HG03378 (cell line): ENCODE data around the gene MB.
"Not testable (repeated sequence)": the region's sequence is repeated elsewhere in the genome, so short reads cannot be mapped to it uniquely, and the experiment has no call there.

ENCODE experiments used
- ATAC-seq: cut with Tn5 transposase; IDR thresholded peaks from one replicate; pipeline ENCODE4 v1.9.1; 2021; ENCODE audit warnings: mild to moderate bottlenecking, moderate library complexity; ENCODE audit not compliant: unreplicated experiment

MB gene

GRCh38 chr22:35617137-35617755 is at the start of gene MB:
Gene MB, minus strand, starts transcription at chr22:35617329. Its CDS starts 72 bp downstream, at chr22:35617257.
- ATAC-seq, result no peak

GRCh38 chr22:35666699-35667098 is 49.6 kb upstream of the MB start:
- not testable (repeated sequence) for ATAC-seq

- no peak for ATAC-seq
Measured at GRCh38 chr22:35664955-35665587, 47.9 kb upstream of the MB start.

GRCh38 chr22:35663371-35663770 is 46.2 kb upstream of the MB start:
- no peak for ATAC-seq

- no peak for ATAC-seq
Measured at GRCh38 chr22:35662914-35663313, 45.8 kb upstream of the MB start.

- ATAC-seq, result no peak
Measured at GRCh38 chr22:35661464-35661863, 44.3 kb upstream of the MB start.

GRCh38 chr22:35660291-35661127 is 43.4 kb upstream of the MB start:
- no peak for ATAC-seq

GRCh38 chr22:35657571-35658312 is 40.6 kb upstream of the MB start:
- no peak for ATAC-seq

GRCh38 chr22:35656284-35656752 is 39.2 kb upstream of the MB start:
- no peak for ATAC-seq

- ATAC-seq, result no peak
Measured at GRCh38 chr22:35653824-35654223, 36.7 kb upstream of the MB start.

- no peak for ATAC-seq
Measured at GRCh38 chr22:35651085-35651484, 34.0 kb upstream of the MB start.

GRCh38 chr22:35649636-35650250 is 32.6 kb upstream of the MB start:
- ATAC-seq, result no peak

GRCh38 chr22:35649026-35649553 is 32.0 kb upstream of the MB start:
- no peak for ATAC-seq

- ATAC-seq, result no peak
Measured at GRCh38 chr22:35648066-35649025, 31.2 kb upstream of the MB start, which contains the start of gene APOL6. Gene APOL6, plus strand, starts transcription at chr22:35648446. Its CDS starts 7,980 bp downstream, at chr22:35656426.

- ATAC-seq, result no peak
Measured at GRCh38 chr22:35645646-35646045, 28.5 kb upstream of the MB start.

GRCh38 chr22:35643991-35644390 is 26.9 kb upstream of the MB start:
- no peak for ATAC-seq

GRCh38 chr22:35642305-35642741 is 25.2 kb upstream of the MB start:
- ATAC-seq, result no peak

GRCh38 chr22:35641494-35642120 is 24.5 kb upstream of the MB start:
- ATAC-seq, result no peak

- ATAC-seq, result no peak
Measured at GRCh38 chr22:35638410-35638809, 21.3 kb upstream of the MB start.
